ENCODE results near the gene TBX1. TPM values are rescaled to one million over a fixed set of nuclear protein-coding genes. Genes with fewer than 3 reads are reported as not detected.
A peak's percentile ranks its signal among the peaks of the same experiment; 100 is the strongest.

TBX1 gene
- total RNA-seq, 1 donor from 2014 or later = 43.5 TPM

DNA sequence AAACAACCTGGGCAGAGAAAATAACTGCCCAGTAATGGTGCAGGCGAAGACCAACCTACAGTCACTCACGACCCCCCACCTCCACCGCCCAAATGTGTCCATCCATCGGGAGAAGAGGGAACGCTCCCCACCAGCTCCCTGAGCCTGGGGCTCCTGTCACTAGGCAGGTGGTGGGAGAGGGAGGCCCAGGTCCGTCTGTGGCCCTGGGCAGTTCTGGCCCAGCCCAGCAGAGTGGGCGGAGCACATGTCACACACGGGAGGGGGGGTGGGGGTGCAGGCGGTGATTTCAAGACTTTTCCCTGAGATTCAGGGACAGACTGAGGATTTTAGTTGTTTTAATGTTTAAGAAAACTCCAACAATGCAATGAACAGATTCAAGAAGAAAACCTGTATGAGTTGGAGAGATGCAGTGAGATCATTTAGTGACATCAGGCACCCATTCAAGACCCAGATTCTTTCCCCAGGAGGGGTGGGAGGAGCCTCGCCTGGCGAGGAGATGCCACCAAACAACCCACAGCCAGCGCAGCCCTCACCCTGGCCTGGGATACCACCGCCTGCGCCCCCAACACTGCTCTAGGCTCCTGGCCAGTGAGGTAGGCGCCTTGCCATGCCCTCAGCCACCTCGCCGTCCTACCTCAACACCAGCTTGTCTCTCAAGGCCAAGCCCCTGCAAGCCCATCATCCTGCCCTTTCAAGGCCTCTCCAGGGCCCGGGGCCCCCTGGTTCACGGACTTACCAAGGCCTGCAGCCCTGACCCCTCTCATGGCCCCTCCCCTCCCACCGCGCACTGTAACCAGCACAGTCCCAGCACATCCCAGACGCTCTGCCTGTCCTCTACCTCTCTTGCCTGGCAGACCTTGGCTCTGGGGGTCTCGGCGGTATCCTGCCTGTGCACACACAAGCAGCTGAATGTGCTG lies 36.8 kb downstream of the TBX1 start:
- DNase-seq (ENCODE audit: low read depth) = no peak

DNA sequence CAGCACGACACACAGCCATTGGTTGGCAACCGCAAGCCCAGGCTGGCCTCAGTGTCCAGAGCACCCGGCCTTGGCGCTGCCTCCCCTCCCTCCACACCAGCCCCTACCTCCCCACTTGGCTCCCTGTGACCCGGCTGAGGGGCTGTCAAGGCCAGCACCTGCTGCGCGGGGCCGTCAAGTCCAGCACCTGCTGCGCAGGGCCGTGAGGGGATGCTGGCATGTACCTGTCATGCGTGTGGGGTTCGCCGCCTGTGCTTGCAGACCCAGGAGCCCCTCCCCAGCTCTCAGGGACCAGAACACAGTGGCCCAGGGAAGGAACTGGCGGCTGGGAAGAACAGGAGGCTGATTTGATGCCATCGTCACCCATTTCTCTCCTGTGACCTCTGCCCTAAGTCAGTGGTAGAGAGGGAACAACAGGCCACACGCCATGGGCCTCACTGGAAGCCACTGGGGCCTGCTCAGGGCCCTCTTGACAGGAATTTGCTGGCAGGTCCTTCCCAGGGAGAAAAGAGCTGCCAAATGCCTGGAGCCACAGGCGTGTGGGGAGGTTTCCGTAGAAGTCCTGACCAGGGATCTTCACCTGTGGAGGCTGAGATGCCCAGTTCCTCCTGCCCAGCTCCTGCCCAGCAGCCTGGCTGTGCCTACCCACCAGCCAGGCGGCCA lies 37.6 kb downstream of the TBX1 start:
- no peak for DNase-seq (ENCODE audit: low read depth)

DNA sequence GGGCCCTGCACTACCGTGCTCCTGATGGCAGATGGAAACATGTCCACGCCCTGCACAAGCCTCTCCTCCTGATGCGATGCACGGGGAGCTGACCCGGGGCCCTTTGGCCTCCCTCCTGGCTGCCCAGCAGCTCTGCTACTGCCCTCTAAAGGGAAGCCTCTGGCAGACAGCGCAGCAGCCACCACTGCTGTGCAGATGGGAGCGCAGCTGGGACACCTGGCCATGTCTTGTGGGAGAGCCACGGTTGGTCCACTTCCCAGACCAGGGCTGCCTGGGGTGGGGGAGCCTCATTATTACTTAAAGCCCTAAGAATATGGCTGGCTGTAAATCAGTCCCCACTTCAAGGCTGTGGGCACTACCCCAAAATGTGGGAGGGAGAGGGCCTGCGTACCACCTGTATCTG lies 38.3 kb downstream of the TBX1 start:
- no peak for DNase-seq (ENCODE audit: low read depth)

DNA sequence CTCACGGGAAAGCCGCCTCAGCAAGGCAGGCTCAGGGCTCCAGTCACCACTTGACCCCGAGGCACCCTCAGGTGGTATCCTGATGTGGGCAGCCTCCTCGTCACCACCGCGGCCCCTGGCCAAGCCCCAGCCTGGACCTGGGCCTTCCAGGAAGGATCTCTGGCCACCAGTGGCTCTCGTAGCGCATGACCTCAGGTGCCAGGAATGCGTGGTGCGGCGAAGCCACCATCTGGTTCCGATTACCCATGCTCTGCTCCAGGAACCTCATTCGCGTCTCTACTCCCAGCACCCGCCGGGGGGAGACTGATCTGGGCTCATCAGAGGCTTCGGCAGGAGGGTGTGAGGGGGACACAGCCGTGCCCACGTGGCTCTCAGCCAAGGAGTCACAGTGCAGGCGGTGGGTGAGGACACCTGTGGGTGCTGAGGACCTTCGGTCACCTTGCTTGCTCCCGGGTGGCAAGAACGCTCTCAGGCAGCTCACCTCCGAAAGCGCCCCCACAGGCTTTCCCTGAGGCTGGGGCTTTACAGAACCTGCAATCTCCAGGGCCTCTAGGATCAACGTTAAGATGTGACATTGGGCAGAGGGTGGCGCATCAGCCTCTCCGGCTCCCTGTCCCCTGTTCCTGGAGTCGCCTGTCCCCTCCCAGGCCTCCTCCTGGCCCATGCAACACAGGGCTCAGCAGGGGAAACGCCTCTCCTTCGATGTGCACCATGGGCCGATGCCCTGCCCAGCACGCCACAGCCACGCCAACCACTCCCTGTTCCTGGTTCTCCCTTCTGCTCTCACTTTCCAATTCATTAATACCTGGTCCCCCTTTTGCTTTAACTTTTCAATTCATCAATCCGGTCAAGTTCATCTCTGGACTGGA lies 39.0 kb downstream of the TBX1 start:
- peak; percentile 40 for DNase-seq (ENCODE audit: low read depth)

DNA sequence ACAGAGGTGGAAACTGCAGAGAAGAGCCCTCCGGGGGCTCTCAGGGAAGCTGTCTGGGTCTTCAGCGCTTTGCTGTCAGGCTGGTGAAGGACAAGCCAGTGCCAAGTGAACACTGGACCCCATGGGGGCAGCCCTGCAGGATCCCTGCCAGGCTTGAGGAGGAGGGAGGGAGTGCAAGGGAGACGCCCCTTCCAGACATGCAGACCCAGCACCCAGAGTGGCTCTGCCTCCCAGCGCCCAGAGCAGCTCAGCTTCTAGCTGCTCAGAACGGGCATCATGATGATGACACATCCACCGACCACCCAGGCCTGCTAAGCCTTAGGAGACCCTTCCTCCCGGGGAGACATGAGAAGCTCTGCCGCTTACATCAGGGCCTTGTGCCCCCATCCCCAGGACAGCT lies 39.7 kb downstream of the TBX1 start:
- DNase-seq (ENCODE audit: low read depth) = no peak

DNA sequence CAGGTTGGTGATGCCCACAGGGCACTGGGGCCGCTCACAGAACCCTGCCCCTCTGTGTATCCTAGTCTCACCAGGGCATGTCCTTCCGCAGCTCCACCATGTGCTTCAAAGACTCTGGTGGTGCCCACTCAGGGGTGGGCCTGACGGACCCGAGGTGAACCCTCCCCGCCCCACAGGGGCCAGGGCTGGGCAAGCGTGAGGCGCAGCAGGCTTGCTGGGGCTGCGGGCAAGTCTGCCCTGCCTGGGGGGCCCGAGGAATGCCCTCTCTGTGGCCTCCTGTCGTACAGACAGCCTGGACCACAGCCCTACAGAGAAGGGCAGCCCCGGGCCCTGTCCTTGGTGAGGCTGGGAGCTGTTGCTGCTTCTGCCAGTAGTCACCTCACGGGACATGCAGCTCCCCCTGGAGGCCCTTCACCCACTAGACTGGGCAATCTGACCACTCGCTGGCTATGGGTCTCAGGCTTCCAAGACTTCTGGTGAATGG lies 40.2 kb downstream of the TBX1 start:
- peak; percentile 34 for DNase-seq (ENCODE audit: low read depth)

DNA sequence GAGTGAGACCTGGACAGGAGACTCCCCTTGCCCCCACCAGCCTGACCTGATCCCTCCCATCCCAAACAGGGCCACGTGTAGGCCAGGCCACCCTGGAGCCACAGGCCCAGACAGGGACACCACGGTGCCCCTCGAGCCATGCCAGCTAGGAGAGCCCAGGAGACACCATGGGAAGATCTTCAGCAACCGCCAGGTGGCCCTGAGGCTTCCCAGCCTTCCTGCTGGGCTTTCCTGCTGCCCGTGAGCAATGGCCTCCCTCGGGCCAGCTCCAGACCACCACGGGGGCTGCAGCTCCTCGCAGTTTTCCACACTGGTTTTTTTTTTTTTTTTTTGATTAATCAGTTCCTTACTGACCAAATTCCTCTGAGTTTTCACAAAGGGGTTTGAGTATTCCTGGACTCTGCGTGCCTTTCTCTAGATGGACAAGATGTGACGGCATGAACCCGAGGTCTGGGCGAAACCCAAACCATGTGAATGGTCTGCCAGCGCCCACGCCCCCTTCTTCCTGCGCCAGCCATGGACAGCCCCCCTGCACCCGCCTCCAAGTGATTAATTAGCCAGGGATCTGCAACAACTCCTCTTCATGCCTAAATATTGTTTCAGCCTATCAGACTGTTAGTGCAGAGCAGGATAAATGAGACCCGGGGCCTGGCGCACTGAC lies 40.9 kb downstream of the TBX1 start:
- no peak for DNase-seq (ENCODE audit: low read depth)

DNA sequence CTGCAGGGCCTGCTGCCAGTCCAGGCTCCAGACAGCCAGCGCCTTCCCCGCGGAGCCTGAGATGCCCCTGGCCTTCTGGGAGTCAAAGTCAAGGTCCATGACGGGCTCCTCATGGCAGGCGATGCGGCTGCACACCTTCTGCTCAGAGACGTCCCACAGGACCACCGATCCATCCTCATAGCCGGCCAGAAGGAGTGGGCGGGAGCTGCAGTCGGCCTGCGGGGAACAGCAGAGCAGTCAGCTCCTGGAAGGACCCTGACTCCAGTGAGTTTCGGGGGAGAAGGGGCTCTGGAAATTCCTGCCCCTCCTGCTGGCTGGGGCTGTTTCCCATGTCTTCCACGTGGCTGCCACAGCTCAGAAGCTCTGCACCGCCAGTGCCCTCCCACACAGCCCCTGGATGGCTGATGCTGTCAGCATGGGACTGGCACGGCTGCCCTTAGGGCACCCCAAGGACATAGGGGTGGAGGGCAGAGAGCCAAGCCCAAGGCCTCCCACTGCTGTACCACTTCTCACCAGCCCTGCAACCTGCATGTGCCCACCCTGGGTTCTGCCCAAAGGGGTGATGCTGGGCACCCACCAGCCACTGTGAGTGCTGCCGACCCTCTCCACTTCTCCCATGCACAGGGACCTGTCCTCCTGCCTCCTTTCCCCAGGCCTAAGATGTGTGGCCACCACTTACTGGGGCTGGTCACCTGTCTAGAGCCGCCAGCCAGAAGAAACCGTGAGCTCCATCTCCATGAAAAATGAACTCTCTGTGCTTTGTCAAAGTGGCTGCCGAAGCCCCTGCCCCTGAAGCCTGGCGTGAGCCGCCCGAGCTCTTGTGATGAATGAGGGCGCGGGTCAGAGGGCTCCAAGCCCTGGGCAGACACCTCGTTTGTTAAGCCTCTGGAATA lies 41.7 kb downstream of the TBX1 start:
- DNase-seq (ENCODE audit: low read depth) = no peak

DNA sequence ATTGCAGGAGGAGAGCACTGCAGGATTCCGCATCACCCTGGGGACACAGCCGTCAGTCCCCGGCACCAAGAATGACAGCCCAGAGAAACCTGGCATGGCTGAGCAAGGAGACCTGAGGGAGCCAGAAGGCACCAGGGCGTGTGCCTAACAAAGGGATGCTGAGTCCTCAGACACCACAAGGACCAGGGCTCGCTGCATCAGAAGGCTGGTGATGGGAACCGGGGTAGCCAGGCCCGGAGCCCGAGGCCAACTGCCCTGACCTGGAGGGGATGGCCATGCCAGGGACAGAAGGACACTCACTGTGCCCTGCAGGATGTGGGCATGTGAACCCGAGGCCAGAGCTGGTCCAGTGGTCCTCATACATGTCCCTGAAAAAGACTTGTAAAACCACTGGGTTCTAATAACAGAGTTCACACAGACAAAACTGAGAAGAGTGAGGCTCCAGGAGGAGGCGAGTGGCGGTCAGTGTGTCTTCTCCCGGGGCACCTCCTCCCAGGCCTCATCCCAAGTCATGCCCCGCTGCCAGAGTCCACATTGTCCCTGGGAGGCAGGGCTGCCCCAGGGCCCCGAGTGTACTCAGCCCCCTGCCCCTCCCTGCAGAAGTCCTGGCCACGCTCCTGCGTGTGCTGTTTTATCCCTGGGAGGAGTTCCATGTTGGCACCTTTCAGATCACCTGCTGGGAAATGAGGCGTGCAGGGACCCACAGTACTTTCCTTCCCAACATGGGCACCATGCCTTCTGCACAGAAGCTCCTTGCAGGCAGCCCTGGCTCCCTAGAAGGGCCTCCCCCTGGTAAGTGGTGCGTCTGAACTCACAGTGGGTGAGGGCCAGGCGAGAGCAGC lies 42.5 kb downstream of the TBX1 start:
- no peak for DNase-seq (ENCODE audit: low read depth)

DNA sequence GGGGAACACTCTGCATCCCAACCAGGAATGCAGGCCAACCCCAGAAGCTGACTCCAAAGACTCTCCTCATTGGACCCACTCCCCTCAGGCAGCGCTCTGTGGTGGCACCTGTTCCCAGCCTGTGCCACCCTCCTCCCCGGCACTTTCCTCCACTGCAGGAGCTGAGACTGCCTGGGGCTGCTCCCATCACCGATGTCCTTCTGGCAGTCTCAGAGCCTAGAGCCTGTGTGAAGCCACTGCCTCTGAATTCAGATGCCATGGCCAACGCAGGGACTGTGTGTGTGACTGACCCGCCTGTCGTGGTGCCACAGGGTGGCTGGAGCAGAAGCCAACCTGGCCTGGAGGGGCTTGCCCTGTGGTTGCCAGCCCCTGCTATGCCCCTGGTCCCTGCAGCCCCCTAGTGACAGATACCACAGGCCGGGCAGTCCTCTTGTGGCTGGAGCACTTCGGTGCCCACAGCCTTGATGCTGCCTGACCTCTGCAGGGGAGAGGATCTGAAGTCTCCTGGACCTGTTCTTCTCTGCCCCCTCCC lies 43.2 kb downstream of the TBX1 start:
- no peak for DNase-seq (ENCODE audit: low read depth)

DNA sequence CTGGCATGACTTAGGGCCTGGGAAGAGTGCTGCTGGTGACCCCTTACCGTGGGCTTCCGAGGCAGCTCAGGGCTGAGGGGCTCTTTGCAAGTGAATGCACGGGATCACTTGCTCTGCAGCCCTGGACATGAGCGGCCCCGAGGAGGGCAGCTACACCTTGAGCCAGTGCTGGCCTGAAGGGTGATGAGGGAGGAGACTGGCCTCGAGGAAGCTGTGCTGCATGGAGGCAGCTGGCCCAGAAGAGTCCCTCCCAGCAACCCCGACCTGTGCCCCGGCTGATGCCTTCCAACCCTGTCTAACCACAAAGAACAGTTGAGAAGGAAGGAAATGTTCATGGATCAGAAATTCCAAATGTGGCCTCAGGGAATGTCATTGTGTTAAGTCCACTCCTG lies 45.2 kb downstream of the TBX1 start:
- DNase-seq (ENCODE audit: low read depth) = peak; percentile 35

DNA sequence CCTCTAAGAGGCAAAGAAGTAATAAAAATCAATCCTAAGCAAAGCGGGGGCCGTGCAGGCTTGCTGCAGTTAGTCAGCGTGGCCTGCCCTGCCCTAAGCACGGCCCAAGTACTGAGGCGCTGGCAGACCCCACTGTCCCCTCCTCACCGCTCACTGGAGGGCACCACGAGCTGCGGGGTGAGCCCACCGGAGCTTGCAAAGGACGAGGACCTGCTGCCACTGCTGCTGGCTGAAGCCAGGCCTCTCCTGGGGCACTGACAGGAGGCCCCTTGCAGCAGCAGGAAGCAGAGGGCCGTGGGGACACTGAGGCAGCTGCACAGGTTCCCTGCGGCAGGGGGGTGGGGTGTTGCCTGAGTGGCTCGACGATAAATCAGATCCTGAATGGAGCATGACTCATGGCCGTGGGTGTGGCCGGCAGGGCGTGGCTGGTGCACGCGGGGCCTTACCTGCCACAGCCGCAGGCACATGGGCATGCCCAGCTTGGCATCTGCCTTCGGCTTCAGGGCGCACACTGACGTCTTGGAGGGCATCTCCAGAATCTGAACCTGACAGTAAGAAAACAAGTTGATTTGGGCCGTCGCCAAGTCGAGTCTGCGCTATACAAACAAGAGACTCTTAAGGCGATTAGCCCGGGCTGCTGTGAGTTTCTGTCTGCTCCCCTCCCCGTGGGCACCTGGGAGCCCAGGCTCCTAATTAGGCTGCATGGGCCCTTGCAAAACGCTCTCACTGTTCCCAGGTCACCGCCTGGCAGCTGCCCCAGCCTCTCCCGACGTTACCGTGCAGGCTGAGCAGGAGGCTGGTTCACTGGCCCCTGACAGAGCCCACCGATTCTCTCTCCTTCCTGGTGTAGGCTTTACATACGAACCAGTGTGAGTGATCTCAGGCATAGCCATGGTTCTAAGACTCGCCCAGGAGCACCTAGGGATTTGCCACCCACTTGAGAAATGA lies 45.9 kb downstream of the TBX1 start:
- no peak for DNase-seq (ENCODE audit: low read depth)

DNA sequence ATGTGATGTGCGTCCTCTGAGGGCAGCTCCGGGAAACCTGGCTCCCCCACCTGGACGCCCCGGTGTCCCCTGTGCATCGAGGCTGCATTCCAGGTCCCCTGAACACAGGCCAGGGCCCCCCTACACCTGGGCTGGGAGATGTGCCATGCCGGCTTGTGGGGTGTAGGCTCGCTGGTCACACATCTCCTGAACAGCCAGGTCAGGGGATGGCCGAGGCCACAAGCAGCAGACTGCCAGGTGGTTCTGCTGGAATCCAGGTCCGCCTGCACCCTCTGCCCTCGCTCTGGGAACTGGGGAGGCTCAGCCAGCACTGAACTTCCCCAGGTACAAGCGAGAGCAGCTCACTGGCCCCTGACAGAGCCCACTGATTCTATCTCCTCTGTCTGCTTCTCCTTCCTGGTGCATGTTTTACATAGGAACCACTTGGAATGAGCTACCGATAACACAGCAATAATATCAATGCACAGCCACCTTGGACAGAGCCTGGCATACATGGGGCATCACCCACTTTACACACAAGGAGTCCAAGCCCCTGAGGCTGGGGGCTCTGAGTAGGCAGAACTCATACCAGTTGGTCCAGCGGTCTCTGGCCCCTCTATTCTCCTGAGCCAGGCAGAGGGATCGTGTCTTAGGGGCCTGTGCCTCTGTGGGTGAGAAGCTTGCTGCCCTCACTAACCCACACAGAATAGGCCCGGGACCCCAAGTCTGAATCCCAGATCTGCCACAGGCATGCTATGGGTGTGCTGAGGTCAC lies 46.8 kb downstream of the TBX1 start:
- DNase-seq (ENCODE audit: low read depth) = no peak

DNA sequence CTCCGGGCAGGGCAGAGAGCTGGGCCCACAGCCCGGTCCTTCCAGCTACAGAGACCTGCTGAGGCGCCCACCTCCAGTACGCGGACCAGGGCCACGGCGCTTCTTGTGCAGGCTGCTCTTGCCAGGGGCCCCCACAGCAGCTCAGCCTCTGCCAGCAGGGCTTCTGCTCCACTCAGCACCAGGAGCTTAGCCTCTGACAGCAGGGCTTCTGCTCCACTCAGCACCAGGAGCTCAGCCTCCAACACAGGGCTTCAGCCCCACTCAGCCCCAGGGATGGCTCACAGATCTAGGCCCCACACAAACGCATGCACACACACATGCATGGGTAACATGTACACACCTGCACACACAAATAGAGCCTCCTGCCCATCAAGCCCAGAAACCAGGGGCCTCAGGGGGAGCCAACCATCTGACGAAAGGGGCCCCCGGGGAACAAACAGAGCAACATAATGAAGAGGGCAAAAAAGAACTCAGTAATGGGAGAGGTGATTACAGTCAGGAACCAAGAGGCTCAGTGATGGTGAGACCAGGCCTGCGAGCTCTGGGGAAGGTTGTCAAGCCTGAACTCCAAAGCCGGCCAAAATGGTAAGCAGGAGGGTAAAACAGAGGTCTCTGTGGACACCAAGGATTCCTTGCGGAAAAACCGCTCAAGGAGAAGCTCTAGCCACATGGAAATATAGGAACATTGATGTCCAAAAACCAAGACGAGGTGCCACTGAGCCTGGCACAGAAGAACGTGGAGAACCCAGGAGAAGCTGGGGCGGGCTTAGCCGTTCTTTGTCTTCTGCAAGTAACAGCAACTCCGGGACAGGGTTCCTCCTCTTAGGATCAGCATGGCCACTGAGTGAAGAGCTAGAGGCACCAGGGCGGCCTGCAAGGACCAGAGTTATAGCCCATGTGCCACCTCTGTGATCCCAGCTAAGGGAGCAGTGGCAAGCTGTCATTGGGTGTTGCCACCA lies 47.6 kb downstream of the TBX1 start:
- DNase-seq (ENCODE audit: low read depth) = no peak

DNA sequence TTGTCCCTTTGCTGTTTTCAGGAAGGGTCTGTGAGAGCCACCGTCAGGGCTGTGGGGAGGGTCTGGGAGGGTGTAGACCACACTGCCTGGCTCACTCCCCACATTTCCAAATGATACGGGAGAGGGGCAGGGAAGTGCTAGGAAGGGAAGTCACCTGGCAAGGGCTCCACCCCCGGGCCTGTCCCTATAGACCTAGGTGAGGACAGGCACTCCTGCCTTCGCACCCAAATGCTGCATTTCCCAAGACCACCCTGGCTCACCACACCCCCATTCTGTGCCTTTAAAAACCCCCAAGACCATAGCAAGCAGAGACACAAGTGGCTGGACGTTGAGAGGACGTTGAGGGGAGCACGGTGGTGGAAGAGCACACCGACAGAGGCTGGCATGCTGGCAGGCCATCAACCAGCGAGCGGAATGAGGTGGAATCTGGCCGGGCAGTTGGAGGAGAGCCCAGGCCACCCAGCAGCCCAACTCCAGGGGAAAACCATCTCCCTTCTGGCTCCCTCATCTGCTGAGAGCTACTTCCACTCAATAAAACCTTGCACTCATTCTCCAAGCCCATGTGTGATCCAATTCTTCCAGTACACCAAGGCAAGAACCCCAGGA lies 48.4 kb downstream of the TBX1 start:
- no peak for DNase-seq (ENCODE audit: low read depth)

All from myocyte (in vitro differentiated cells).